PC-9 (cell line): ENCODE measurements around the gene CST4. TPM values are rescaled to one million over a fixed set of nuclear protein-coding genes. Genes with fewer than 3 reads are reported as not detected.
"Not testable (repeated sequence)": the region's sequence is repeated elsewhere in the genome, so short reads cannot be mapped to it uniquely, and the experiment has no call there.

Experiments used
- BruUV-seq: library from RNA; stranded (reverse); fragments of 400-500 nt; replicated peaks from 2 replicates; lab custom pipeline; 2021; lab: Mats Ljungman, UMichigan
- CTCF ChIA-PET: fragments of 300-600 bp; sonication (Branson Sonifier 250); formaldehyde crosslinking; loops from one replicate; lab custom pipeline; 2022; ENCODE audit warnings: antibody characterized with exemption; lab: Charles Lee
- POLR2A ChIA-PET: fragments of 300-600 bp; sonication (Branson Sonifier 250); formaldehyde crosslinking; loops from one replicate; lab custom pipeline; 2022; ENCODE audit warnings: antibody characterized with exemption; ENCODE audit not compliant: unreplicated experiment; lab: Charles Lee
- DNase-seq, 2 experiments: peaks; one replicate each; pipeline versions ENCODE4 v3.0.0 to v3.0.0-alpha.2; 2015 to 2022; ENCODE audit warnings: mixed read lengths in 1 of 2
- H2AFZ ChIP-seq: fragments of 200-600 bp; sonication (generic); 2 replicates; pipeline ENCODE4 v1.8.1; 2017; ENCODE audit warnings: antibody characterized with exemption
- H3F3A ChIP-seq: fragments of 200-600 bp; sonication (generic); 2 replicates; pipeline ENCODE4 v1.8.1; 2017; ENCODE audit warnings: antibody characterized with exemption, mild to moderate bottlenecking, low read depth; ENCODE audit not compliant: insufficient read depth
- H3K27ac ChIP-seq: fragments of 200-600 bp; sonication (generic); 2 replicates; pipeline ENCODE4 v1.6.1; 2016; ENCODE audit warnings: mixed run types
- H3K27me3 ChIP-seq: fragments of 200-600 bp; sonication (generic); 2 replicates; pipeline ENCODE4 v1.6.1; 2016; ENCODE audit warnings: low read depth, mixed run types; ENCODE audit not compliant: insufficient read depth
- H3K36me3 ChIP-seq: fragments of 200-600 bp; sonication (generic); 2 replicates; pipeline ENCODE4 v1.6.1; 2016; ENCODE audit warnings: low read depth, mixed run types
- H3K4me1 ChIP-seq: fragments of 200-600 bp; sonication (generic); replicated peaks from 2 replicates; pipeline ENCODE4 v1.6.1; 2016; ENCODE audit warnings: mixed run types; ENCODE audit not compliant: insufficient read depth
- H3K4me2 ChIP-seq: fragments of 200-600 bp; sonication (generic); 2 replicates; pipeline ENCODE4 v1.6.1; 2017; ENCODE audit warnings: mixed run types
- H3K4me3 ChIP-seq: fragments of 200-600 bp; sonication (generic); 2 replicates; pipeline ENCODE4 v1.6.1; 2016; ENCODE audit warnings: mixed run types
- H3K79me2 ChIP-seq: fragments of 200-600 bp; sonication (generic); 2 replicates; pipeline ENCODE4 v1.6.1; 2017; ENCODE audit warnings: low read depth, mixed run types
- H3K9me2 ChIP-seq: fragments of 200-600 bp; sonication (generic); 2 replicates; pipeline ENCODE4 v1.8.1; 2017; ENCODE audit warnings: mild to moderate bottlenecking; ENCODE audit not compliant: insufficient read depth
- H3K9me3 ChIP-seq: fragments of 200-600 bp; sonication (generic); 2 replicates; pipeline ENCODE4 v1.8.1; 2016; ENCODE audit warnings: low read depth; ENCODE audit not compliant: insufficient read depth
- H4K20me1 ChIP-seq: fragments of 200-600 bp; sonication (generic); 2 replicates; pipeline ENCODE4 v1.8.1; 2017; ENCODE audit not compliant: insufficient read depth
- EZH2 ChIP-seq: fragments of 200-600 bp; sonication (generic); IDR thresholded peaks from 2 replicates; pipeline ENCODE4 v1.8.0; 2017; ENCODE audit warnings: antibody characterized with exemption, low read depth
- intact Hi-C: fragments of 100-400 bp; cut with micrococcal nuclease; formaldehyde crosslinking; loops from one replicate; pipeline ENCODE4 v1.10.0; 2022; ENCODE audit not compliant: unreplicated experiment
- total RNA-seq: library from RNA; stranded (reverse); gene quantifications from 2 replicates; pipeline ENCODE4 v1.2.3, GENCODE V29; 2021
- TF ChIP-seq, protein P1 (sequence below): fragments of 200-600 bp; sonication (generic); conservative IDR thresholded peaks from 2 replicates; pipeline ENCODE4 v1.6.1; 2017; ENCODE audit warnings: mixed run types, antibody characterized with exemption, mild to moderate bottlenecking, moderate library complexity

Gene CST4
- total RNA-seq, 1 experiment from 2014 or later: not detected

- H3K9me3 ChIP-seq: no peaks in the 10 kb centered on the region
- ChIA-PET POLR2A (interaction anchor here (0.6 to 1.5 kb wide), 4 partner anchors 8 to 216 kb away, joined by 3 to 8 read pairs (median 4); no protein-coding TSS in a partner anchor), CTCF (no interaction called here)
- peaks cover 5% of the 10 kb centered on the region; the same call in 1 of the 2 replicates for H3K36me3 ChIP-seq
- intact Hi-C loops: no loop called here
- H3K4me3 ChIP-seq: peak overlapping the region; percentile 91
- TF ChIP-seq, protein P1, sequence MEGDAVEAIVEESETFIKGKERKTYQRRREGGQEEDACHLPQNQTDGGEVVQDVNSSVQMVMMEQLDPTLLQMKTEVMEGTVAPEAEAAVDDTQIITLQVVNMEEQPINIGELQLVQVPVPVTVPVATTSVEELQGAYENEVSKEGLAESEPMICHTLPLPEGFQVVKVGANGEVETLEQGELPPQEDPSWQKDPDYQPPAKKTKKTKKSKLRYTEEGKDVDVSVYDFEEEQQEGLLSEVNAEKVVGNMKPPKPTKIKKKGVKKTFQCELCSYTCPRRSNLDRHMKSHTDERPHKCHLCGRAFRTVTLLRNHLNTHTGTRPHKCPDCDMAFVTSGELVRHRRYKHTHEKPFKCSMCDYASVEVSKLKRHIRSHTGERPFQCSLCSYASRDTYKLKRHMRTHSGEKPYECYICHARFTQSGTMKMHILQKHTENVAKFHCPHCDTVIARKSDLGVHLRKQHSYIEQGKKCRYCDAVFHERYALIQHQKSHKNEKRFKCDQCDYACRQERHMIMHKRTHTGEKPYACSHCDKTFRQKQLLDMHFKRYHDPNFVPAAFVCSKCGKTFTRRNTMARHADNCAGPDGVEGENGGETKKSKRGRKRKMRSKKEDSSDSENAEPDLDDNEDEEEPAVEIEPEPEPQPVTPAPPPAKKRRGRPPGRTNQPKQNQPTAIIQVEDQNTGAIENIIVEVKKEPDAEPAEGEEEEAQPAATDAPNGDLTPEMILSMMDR: no peak
- TF ChIP-seq EZH2: no peak
- DNase-seq: no peak
- H3K27me3 ChIP-seq: no peaks in the 10 kb centered on the region
- H4K20me1 ChIP-seq: no peaks in the 10 kb centered on the region
- peak overlapping the region; percentile 74 for H3K27ac ChIP-seq
- peaks cover 54% of the 10 kb centered on the region for H3K4me1 ChIP-seq
- peaks cover 20% of the 10 kb centered on the region for H3F3A ChIP-seq
- H3K79me2 ChIP-seq: peaks cover 29% of the 10 kb centered on the region
- H2AFZ ChIP-seq: peak overlapping the region; percentile 83; the same call in 1 of the 2 replicates
- no peaks in the 10 kb centered on the region for H3K9me2 ChIP-seq
- H3K4me2 ChIP-seq: peak overlapping the region; percentile 94
- BruUV-seq: no TSS peak
Measured at GRCh38 chr20:23636908-23637281, 51.9 kb downstream of the CST4 start.

- H3K9me3 ChIP-seq: no peaks in the 10 kb centered on the region
- TF ChIP-seq EZH2: no peak
- TF ChIP-seq, protein P1: no peak
- peaks cover 5% of the 10 kb centered on the region; the same call in 1 of the 2 replicates for H3K36me3 ChIP-seq
- H3K27me3 ChIP-seq: no peaks in the 10 kb centered on the region
- peaks cover 29% of the 10 kb centered on the region for H3K79me2 ChIP-seq
- peak overlapping the region; percentile 91 for H3K4me3 ChIP-seq
- intact Hi-C loops: no loop called here
- ChIA-PET POLR2A (interaction anchor here (0.6 to 1.5 kb wide), 3 partner anchors 7 to 216 kb away, joined by 3 to 8 read pairs (median 4); no protein-coding TSS in a partner anchor), CTCF (interaction anchor here (1.0 kb wide), 1 partner anchor 30 kb away, joined by 3 read pairs; no protein-coding TSS in a partner anchor)
- H3K4me2 ChIP-seq: peak overlapping the region; percentile 94
- no peak for DNase-seq
- H3K27ac ChIP-seq: 0 out of 2 replicates have a peak overlapping the region, but pooled peaks have one; percentile 46
- H3K4me1 ChIP-seq: peaks cover 48% of the 10 kb centered on the region
- TSS peak; percentile 57 for BruUV-seq
- no peaks in the 10 kb centered on the region for H3K9me2 ChIP-seq
- peaks cover 14% of the 10 kb centered on the region for H3F3A ChIP-seq
- H4K20me1 ChIP-seq: no peaks in the 10 kb centered on the region
- H2AFZ ChIP-seq: no peak overlapping the region
Measured at GRCh38 chr20:23636182-23636907, 52.5 kb downstream of the CST4 start.

- H3F3A ChIP-seq, BruUV-seq, H3K9me3 ChIP-seq, H3K27me3 ChIP-seq, H2AFZ ChIP-seq, intact Hi-C loops, H4K20me1 ChIP-seq, POLR2A ChIA-PET, DNase-seq, H3K9me2 ChIP-seq, H3K36me3 ChIP-seq: not testable (repeated sequence)
- CTCF ChIA-PET: interaction anchor here (1.0 kb wide), 1 partner anchor 31 kb away, joined by 3 read pairs; no protein-coding TSS in a partner anchor
- H3K4me2 ChIP-seq: peak overlapping the region; percentile 94
- peaks cover 29% of the 10 kb centered on the region for H3K79me2 ChIP-seq
- 0 out of 2 replicates have a peak overlapping the region, but pooled peaks have one; percentile 46 for H3K27ac ChIP-seq
- H3K4me3 ChIP-seq: peak overlapping the region; percentile 91; the same call in 1 of the 2 replicates
- peaks cover 42% of the 10 kb centered on the region for H3K4me1 ChIP-seq
Measured at GRCh38 chr20:23635768-23636090, 53.1 kb downstream of the CST4 start.

Other genes starting within 250 kb of the CST4 start
- not detected in 2 replicates for gene CSTL1, start 249.4 kb downstream of the CST4 start, total RNA-seq
- gene CST11, start 236.2 kb downstream of the CST4 start, total RNA-seq: not detected in 2 replicates
- gene CST8, start 197.9 kb downstream of the CST4 start, total RNA-seq: not detected in 2 replicates
- gene CST9L, start 120.6 kb downstream of the CST4 start, total RNA-seq: not detected in 2 replicates
- gene CST9, start 83.1 kb downstream of the CST4 start, total RNA-seq: not detected in 2 replicates
- gene CST3, start 51.1 kb downstream of the CST4 start, total RNA-seq: 262 and 355 TPM in 2 replicates
- 0.76 TPM in 1 of 2 replicates, not detected in the other for gene CST1, start 61.9 kb upstream of the CST4 start, total RNA-seq
- gene CST2, start 137.7 kb upstream of the CST4 start, total RNA-seq: not detected in 2 replicates
- 0.93 and 2.2 TPM in 2 replicates for gene CST5, start 190.7 kb upstream of the CST4 start, total RNA-seq